HG02571 (cell line): Measurements from ENCODE around the gene CCDC142.
A peak's percentile ranks its signal among the peaks of the same experiment; 100 is the strongest.
"Not testable (repeated sequence)": the region's sequence is repeated elsewhere in the genome, so short reads cannot be mapped to it uniquely, and the experiment has no call there.

Source experiments
- ATAC-seq: cut with Tn5 transposase; IDR thresholded peaks from one replicate; pipeline ENCODE4 v1.9.1; 2021; ENCODE audit warnings: mild to moderate bottlenecking, moderate library complexity; ENCODE audit not compliant: unreplicated experiment

The CCDC142 gene

GRCh38 chr2:74500578-74500946 lies 17.8 kb upstream of the CCDC142 start:
- no peak for ATAC-seq

- no peak for ATAC-seq
Measured at GRCh38 chr2:74499940-74500577, 17.3 kb upstream of the CCDC142 start.

GRCh38 chr2:74499267-74499939 lies 16.6 kb upstream of the CCDC142 start, which contains the start of gene LBX2:
LBX2 (minus strand) TSS chr2:74499603; CDS start chr2:74499537, 66 bp downstream.
- no peak for ATAC-seq

GRCh38 chr2:74498500-74499266 lies 15.9 kb upstream of the CCDC142 start:
- no peak for ATAC-seq

- ATAC-seq = no peak
Measured at GRCh38 chr2:74497777-74498499, 15.1 kb upstream of the CCDC142 start.

- no peak for ATAC-seq
Measured at GRCh38 chr2:74496997-74497776, 14.4 kb upstream of the CCDC142 start.

GRCh38 chr2:74495440-74495839 lies 12.6 kb upstream of the CCDC142 start:
- ATAC-seq = no peak

- no peak for ATAC-seq
Measured at GRCh38 chr2:74493546-74493945, 10.7 kb upstream of the CCDC142 start.

- no peak for ATAC-seq
Measured at GRCh38 chr2:74491648-74492544, 9.1 kb upstream of the CCDC142 start.

GRCh38 chr2:74489906-74490305 lies 7.1 kb upstream of the CCDC142 start:
- ATAC-seq = no peak

- no peak for ATAC-seq
Measured at GRCh38 chr2:74488643-74489481, 6.1 kb upstream of the CCDC142 start.

GRCh38 chr2:74486141-74486540 lies 3.3 kb upstream of the CCDC142 start:
- no peak for ATAC-seq

GRCh38 chr2:74483675-74484164 lies 922 bp upstream of the CCDC142 start:
- ATAC-seq = not testable (repeated sequence)

- ATAC-seq = peak; percentile 34
Measured at GRCh38 chr2:74481961-74482800, 617 bp downstream of the CCDC142 start.

GRCh38 chr2:74481431-74481830 lies 1.4 kb downstream of the CCDC142 start:
- no peak for ATAC-seq

- no peak for ATAC-seq
Measured at GRCh38 chr2:74474899-74475298, 7.9 kb downstream of the CCDC142 start.

- ATAC-seq = no peak
Measured at GRCh38 chr2:74474481-74474880, 8.3 kb downstream of the CCDC142 start.

- ATAC-seq = no peak
Measured at GRCh38 chr2:74472945-74473258, 9.9 kb downstream of the CCDC142 start.
